WTC11 (cell line): ENCODE data around the gene TP63. TPM values are rescaled to one million over a fixed set of nuclear protein-coding genes. Genes with fewer than 3 reads are reported as not detected.

ENCODE experiments used
- ATAC-seq: fragments of 200-7000 bp; cut with Tn5 transposase; 2 replicates; pipeline ENCODE4 v1.10.0; 2021; ENCODE audit warnings: mild to moderate bottlenecking, moderate library complexity
- CTCF ChIA-PET: fragments of 300-600 bp; sonication (Branson Sonifier 250); formaldehyde crosslinking; loops from one replicate; lab custom pipeline; 2021; ENCODE audit warnings: antibody characterized with exemption; lab: Charles Lee
- POLR2A ChIA-PET: fragments of 350-600 bp; sonication (Branson Sonifier 250); formaldehyde crosslinking; loops from one replicate; lab custom pipeline; 2021; ENCODE audit warnings: antibody characterized with exemption; lab: Charles Lee
- DNase-seq: peaks from one replicate; pipeline ENCODE4 v3.0.0; 2021; ENCODE audit warnings: low spot score
- H3K27ac Mint-ChIP-seq: 2 replicates; pipeline ENCODE4 v1.8.0; 2021; ENCODE audit warnings: mixed read lengths
- H3K27me3 Mint-ChIP-seq: 2 replicates; pipeline ENCODE4 v1.8.0; 2021; ENCODE audit warnings: low read depth, mild to moderate bottlenecking, moderate library complexity, mixed read lengths
- H3K36me3 Mint-ChIP-seq: 2 replicates; pipeline ENCODE4 v1.8.0; 2021; ENCODE audit warnings: mixed read lengths
- H3K4me1 Mint-ChIP-seq: 2 replicates; pipeline ENCODE4 v1.8.0; 2022; ENCODE audit warnings: mixed read lengths
- H3K4me3 Mint-ChIP-seq: 2 replicates; pipeline ENCODE4 v1.8.0; 2021; ENCODE audit warnings: mild to moderate bottlenecking, moderate library complexity, mixed read lengths
- H3K9me3 Mint-ChIP-seq: 2 replicates; pipeline ENCODE4 v1.8.0; 2021; ENCODE audit warnings: mixed read lengths
- CREB1 ChIP-seq: sonication (generic); formaldehyde crosslinking; IDR thresholded peaks from 2 replicates; pipeline ENCODE4 v1.8.0; 2023; ENCODE audit warnings: mild to moderate bottlenecking, missing genetic modification reagents
- CREM ChIP-seq: sonication (generic); formaldehyde crosslinking; IDR thresholded peaks from 2 replicates; pipeline ENCODE4 v1.8.1; 2022; ENCODE audit warnings: mild to moderate bottlenecking, missing genetic modification reagents, moderate library complexity
- EMX1 ChIP-seq: fragments of 250-450 bp; sonication (Bioruptor Pico); IDR thresholded peaks from 2 replicates; pipeline ENCODE4 v1.8.0; 2021; ENCODE audit warnings: mild to moderate bottlenecking
- GTF2I ChIP-seq: fragments of 250-450 bp; sonication (Bioruptor Pico); conservative IDR thresholded peaks from 2 replicates; pipeline ENCODE4 v1.4.0; 2021; ENCODE audit warnings: mild to moderate bottlenecking
- HMGA2 ChIP-seq: fragments of 250-450 bp; sonication (Bioruptor Pico); IDR thresholded peaks from 2 replicates; pipeline ENCODE4 v1.4.0; 2021; ENCODE audit warnings: mild to moderate bottlenecking, moderate library complexity
- IRF2 ChIP-seq: sonication (generic); formaldehyde crosslinking; IDR thresholded peaks from 2 replicates; pipeline ENCODE4 v1.8.0; 2022; ENCODE audit warnings: low read depth, missing genetic modification reagents, borderline replicate concordance
- JAZF1 ChIP-seq: fragments of 250-450 bp; sonication (Bioruptor Pico); IDR thresholded peaks from 2 replicates; pipeline ENCODE4 v1.9.0; 2021; ENCODE audit warnings: moderate library complexity, mild to moderate bottlenecking, inconsistent platforms
- MXD4 ChIP-seq: fragments of 250-450 bp; sonication (Bioruptor Pico); IDR thresholded peaks from 2 replicates; pipeline ENCODE4 v1.8.0; 2021; ENCODE audit warnings: mild to moderate bottlenecking, moderate library complexity, borderline replicate concordance
- NFATC4 ChIP-seq: fragments of 250-450 bp; sonication (Bioruptor Pico); IDR thresholded peaks from 2 replicates; pipeline ENCODE4 v1.9.0; 2021; ENCODE audit warnings: mild to moderate bottlenecking
- NR1H2 ChIP-seq: sonication (generic); formaldehyde crosslinking; IDR thresholded peaks from 2 replicates; pipeline ENCODE4 v1.9.0; 2021; ENCODE audit warnings: mild to moderate bottlenecking, moderate library complexity, missing genetic modification reagents
- RORB ChIP-seq: fragments of 250-450 bp; sonication (Bioruptor Pico); IDR thresholded peaks from 2 replicates; pipeline ENCODE4 v1.9.0; 2021; ENCODE audit warnings: mild to moderate bottlenecking
- TCF7 ChIP-seq: sonication (generic); formaldehyde crosslinking; IDR thresholded peaks from 2 replicates; pipeline ENCODE4 v1.8.0; 2022; ENCODE audit warnings: mild to moderate bottlenecking, low read depth, missing genetic modification reagents, moderate library complexity
- TEAD4 ChIP-seq: sonication (generic); formaldehyde crosslinking; IDR thresholded peaks from 2 replicates; pipeline ENCODE4 v1.8.0; 2022; ENCODE audit warnings: mild to moderate bottlenecking, missing genetic modification reagents
- TP53 ChIP-seq: sonication (generic); formaldehyde crosslinking; IDR thresholded peaks from 2 replicates; pipeline ENCODE4 v1.8.1; 2023; ENCODE audit warnings: mild to moderate bottlenecking, missing genetic modification reagents
- ZBTB21 ChIP-seq: sonication (generic); formaldehyde crosslinking; IDR thresholded peaks from 2 replicates; pipeline ENCODE4 v1.8.1; 2023; ENCODE audit warnings: mild to moderate bottlenecking, missing genetic modification reagents, borderline replicate concordance
- ZNF317 ChIP-seq: sonication (generic); formaldehyde crosslinking; IDR thresholded peaks from 2 replicates; pipeline ENCODE4 v1.8.1; 2023; ENCODE audit warnings: low read depth, mild to moderate bottlenecking, moderate library complexity, missing genetic modification reagents, borderline replicate concordance
- ZNF423 ChIP-seq: fragments of 250-450 bp; sonication (Bioruptor Pico); IDR thresholded peaks from 2 replicates; pipeline ENCODE4 v2.1.2; 2022; ENCODE audit warnings: mild to moderate bottlenecking, moderate library complexity
- total RNA-seq: library from RNA; stranded (reverse); gene quantifications from 3 replicates; pipeline ENCODE4 v1.2.3, GENCODE V29; 2021
- TF ChIP-seq, protein P1 (sequence below): sonication (generic); formaldehyde crosslinking; IDR thresholded peaks from 2 replicates; pipeline ENCODE4 v1.8.0; 2023; ENCODE audit warnings: mild to moderate bottlenecking, missing genetic modification reagents
- TF ChIP-seq, protein P2 (sequence below): fragments of 250-450 bp; sonication (Bioruptor Pico); IDR thresholded peaks from 2 replicates; pipeline ENCODE4 v1.8.0; 2021; ENCODE audit warnings: mild to moderate bottlenecking
- TF ChIP-seq, protein P3 (sequence below): fragments of 250-450 bp; sonication (Bioruptor Pico); IDR thresholded peaks from 2 replicates; pipeline ENCODE4 v2.1.2; 2022; ENCODE audit warnings: mild to moderate bottlenecking, moderate library complexity
- TF ChIP-seq, protein P4 (sequence below): fragments of 250-450 bp; sonication (Bioruptor Pico); IDR thresholded peaks from 2 replicates; pipeline ENCODE4 v1.9.0; 2021; ENCODE audit warnings: mild to moderate bottlenecking
- TF ChIP-seq, protein P5 (sequence below): sonication (generic); formaldehyde crosslinking; IDR thresholded peaks from 2 replicates; pipeline ENCODE4 v1.8.1; 2022; ENCODE audit warnings: mild to moderate bottlenecking, missing genetic modification reagents, moderate library complexity, borderline replicate concordance

The TP63 gene
- total RNA-seq, 1 experiment from 2014 or later, result 0.09 TPM

DNA sequence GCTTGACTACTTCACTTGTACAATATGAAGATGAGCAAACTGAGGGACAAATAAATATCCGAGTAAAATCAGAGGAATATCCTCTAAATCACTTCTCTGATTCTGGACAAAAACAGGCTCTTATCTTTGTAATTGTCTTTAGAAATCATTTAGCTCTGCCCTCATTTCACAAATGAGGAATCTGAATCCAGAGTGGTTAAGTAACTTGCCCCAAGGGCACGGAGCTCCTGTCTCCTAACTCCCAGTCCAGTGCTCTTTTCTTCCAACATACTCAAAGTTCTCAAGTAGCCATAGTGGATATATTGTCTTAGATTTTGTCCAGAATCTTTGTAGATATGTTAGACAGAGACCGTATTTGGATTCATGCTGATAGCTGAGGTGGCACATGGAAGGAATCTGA is 156.0 kb downstream of the TP63 start:
- Mint-ChIP-seq H3K4me3 (no peak overlapping the region), H3K27ac (no peak overlapping the region), H3K36me3 (no peaks in the 10 kb centered on the region), H3K27me3 (peaks cover 13% of the 10 kb centered on the region), H3K4me1 (peaks cover 14% of the 10 kb centered on the region), H3K9me3 (no peaks in the 10 kb centered on the region)
- ChIA-PET POLR2A (no interaction called here), CTCF (interaction anchor here (0.6 to 2.2 kb wide), 14 partner anchors 10 to 514 kb away, joined by 3 to 22 read pairs (median 4); no protein-coding TSS in a partner anchor)
- no peak for ATAC-seq
- TF ChIP-seq TCF7 (no peak), NFATC4 (CRISPR knock-in tag) (no peak), EMX1 (CRISPR knock-in tag) (no peak)
- TF ChIP-seq, protein P1, sequence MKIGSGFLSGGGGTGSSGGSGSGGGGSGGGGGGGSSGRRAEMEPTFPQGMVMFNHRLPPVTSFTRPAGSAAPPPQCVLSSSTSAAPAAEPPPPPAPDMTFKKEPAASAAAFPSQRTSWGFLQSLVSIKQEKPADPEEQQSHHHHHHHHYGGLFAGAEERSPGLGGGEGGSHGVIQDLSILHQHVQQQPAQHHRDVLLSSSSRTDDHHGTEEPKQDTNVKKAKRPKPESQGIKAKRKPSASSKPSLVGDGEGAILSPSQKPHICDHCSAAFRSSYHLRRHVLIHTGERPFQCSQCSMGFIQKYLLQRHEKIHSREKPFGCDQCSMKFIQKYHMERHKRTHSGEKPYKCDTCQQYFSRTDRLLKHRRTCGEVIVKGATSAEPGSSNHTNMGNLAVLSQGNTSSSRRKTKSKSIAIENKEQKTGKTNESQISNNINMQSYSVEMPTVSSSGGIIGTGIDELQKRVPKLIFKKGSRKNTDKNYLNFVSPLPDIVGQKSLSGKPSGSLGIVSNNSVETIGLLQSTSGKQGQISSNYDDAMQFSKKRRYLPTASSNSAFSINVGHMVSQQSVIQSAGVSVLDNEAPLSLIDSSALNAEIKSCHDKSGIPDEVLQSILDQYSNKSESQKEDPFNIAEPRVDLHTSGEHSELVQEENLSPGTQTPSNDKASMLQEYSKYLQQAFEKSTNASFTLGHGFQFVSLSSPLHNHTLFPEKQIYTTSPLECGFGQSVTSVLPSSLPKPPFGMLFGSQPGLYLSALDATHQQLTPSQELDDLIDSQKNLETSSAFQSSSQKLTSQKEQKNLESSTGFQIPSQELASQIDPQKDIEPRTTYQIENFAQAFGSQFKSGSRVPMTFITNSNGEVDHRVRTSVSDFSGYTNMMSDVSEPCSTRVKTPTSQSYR, result no peak
- TF ChIP-seq, protein P2, sequence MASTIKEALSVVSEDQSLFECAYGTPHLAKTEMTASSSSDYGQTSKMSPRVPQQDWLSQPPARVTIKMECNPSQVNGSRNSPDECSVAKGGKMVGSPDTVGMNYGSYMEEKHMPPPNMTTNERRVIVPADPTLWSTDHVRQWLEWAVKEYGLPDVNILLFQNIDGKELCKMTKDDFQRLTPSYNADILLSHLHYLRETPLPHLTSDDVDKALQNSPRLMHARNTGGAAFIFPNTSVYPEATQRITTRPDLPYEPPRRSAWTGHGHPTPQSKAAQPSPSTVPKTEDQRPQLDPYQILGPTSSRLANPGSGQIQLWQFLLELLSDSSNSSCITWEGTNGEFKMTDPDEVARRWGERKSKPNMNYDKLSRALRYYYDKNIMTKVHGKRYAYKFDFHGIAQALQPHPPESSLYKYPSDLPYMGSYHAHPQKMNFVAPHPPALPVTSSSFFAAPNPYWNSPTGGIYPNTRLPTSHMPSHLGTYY (CRISPR knock-in tag), result no peak
- TF ChIP-seq, protein P3, sequence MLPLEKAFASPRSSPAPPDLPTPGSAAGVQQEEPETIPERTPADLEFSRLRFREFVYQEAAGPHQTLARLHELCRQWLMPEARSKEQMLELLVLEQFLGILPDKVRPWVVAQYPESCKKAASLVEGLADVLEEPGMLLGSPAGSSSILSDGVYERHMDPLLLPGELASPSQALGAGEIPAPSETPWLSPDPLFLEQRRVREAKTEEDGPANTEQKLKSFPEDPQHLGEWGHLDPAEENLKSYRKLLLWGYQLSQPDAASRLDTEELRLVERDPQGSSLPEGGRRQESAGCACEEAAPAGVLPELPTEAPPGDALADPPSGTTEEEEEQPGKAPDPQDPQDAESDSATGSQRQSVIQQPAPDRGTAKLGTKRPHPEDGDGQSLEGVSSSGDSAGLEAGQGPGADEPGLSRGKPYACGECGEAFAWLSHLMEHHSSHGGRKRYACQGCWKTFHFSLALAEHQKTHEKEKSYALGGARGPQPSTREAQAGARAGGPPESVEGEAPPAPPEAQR (CRISPR knock-in tag), result no peak
- DNase-seq, result no peak

DNA sequence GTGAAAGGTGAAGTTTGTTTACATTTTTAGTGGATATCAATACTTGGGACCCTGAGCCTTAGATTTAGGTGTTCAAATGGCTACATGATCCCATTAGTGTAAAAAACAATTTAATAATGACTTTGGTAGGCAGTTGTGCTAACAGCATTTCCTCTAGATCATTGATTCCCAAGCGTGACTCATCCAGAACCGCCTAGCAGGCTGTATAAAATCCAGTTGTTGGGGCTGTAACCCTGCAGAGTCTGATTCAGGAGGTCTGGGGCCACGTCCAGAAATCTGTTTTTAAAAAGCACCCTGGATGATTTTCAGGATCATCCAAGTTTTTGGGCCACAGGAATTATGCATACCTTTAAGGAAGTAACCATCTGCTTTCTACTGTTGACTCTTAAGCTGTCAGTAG is 156.4 kb downstream of the TP63 start:
- Mint-ChIP-seq H3K27me3 (peaks cover 10% of the 10 kb centered on the region), H3K9me3 (no peaks in the 10 kb centered on the region), H3K36me3 (no peaks in the 10 kb centered on the region), H3K4me3 (no peak overlapping the region), H3K27ac (no peak overlapping the region), H3K4me1 (peaks cover 17% of the 10 kb centered on the region)
- CTCF ChIA-PET, result interaction anchor here (1.4 to 1.6 kb wide), 2 partner anchors 153 to 515 kb away, joined by 6 to 8 read pairs; no protein-coding TSS in a partner anchor
- no peak for TF ChIP-seq HMGA2 (CRISPR knock-in tag)
- TF ChIP-seq, protein P4, sequence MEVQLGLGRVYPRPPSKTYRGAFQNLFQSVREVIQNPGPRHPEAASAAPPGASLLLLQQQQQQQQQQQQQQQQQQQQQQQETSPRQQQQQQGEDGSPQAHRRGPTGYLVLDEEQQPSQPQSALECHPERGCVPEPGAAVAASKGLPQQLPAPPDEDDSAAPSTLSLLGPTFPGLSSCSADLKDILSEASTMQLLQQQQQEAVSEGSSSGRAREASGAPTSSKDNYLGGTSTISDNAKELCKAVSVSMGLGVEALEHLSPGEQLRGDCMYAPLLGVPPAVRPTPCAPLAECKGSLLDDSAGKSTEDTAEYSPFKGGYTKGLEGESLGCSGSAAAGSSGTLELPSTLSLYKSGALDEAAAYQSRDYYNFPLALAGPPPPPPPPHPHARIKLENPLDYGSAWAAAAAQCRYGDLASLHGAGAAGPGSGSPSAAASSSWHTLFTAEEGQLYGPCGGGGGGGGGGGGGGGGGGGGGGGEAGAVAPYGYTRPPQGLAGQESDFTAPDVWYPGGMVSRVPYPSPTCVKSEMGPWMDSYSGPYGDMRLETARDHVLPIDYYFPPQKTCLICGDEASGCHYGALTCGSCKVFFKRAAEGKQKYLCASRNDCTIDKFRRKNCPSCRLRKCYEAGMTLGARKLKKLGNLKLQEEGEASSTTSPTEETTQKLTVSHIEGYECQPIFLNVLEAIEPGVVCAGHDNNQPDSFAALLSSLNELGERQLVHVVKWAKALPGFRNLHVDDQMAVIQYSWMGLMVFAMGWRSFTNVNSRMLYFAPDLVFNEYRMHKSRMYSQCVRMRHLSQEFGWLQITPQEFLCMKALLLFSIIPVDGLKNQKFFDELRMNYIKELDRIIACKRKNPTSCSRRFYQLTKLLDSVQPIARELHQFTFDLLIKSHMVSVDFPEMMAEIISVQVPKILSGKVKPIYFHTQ (CRISPR knock-in tag), result no peak
- TF ChIP-seq MXD4 (CRISPR knock-in tag), result no peak
- no peak for TF ChIP-seq TP53 (CRISPR knock-in tag)
- TF ChIP-seq TEAD4 (CRISPR knock-in tag), result no peak
- TF ChIP-seq, protein P5, sequence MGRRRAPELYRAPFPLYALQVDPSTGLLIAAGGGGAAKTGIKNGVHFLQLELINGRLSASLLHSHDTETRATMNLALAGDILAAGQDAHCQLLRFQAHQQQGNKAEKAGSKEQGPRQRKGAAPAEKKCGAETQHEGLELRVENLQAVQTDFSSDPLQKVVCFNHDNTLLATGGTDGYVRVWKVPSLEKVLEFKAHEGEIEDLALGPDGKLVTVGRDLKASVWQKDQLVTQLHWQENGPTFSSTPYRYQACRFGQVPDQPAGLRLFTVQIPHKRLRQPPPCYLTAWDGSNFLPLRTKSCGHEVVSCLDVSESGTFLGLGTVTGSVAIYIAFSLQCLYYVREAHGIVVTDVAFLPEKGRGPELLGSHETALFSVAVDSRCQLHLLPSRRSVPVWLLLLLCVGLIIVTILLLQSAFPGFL, result no peak
- TF ChIP-seq TCF7, result no peak
- no peak for TF ChIP-seq CREB1 (CRISPR knock-in tag)
- TF ChIP-seq ZNF423, result no peak
- no peak for TF ChIP-seq CREM (CRISPR knock-in tag)
- TF ChIP-seq NR1H2, result no peak
- TF ChIP-seq ZBTB21 (CRISPR knock-in tag), result no peak
- no peak for TF ChIP-seq IRF2 (CRISPR knock-in tag)
- TF ChIP-seq RORB (CRISPR knock-in tag), result no peak
- TF ChIP-seq ZNF317 (CRISPR knock-in tag), result no peak
- TF ChIP-seq GTF2I (CRISPR knock-in tag), result no peak
- TF ChIP-seq JAZF1 (CRISPR knock-in tag), result no peak
- POLR2A ChIA-PET, result no interaction called here
- DNase-seq (no peak), ATAC-seq (no peak)
